HG03442 (cell line): ENCODE data around the gene ATF5.
"Not testable (repeated sequence)": the region's sequence is repeated elsewhere in the genome, so short reads cannot be mapped to it uniquely, and the experiment has no call there.

Experiments used
- ATAC-seq: cut with Tn5 transposase; IDR thresholded peaks from one replicate; pipeline ENCODE4 v1.9.1; 2021; ENCODE audit warnings: mild to moderate bottlenecking, moderate library complexity; ENCODE audit not compliant: unreplicated experiment

The ATF5 gene

DNA sequence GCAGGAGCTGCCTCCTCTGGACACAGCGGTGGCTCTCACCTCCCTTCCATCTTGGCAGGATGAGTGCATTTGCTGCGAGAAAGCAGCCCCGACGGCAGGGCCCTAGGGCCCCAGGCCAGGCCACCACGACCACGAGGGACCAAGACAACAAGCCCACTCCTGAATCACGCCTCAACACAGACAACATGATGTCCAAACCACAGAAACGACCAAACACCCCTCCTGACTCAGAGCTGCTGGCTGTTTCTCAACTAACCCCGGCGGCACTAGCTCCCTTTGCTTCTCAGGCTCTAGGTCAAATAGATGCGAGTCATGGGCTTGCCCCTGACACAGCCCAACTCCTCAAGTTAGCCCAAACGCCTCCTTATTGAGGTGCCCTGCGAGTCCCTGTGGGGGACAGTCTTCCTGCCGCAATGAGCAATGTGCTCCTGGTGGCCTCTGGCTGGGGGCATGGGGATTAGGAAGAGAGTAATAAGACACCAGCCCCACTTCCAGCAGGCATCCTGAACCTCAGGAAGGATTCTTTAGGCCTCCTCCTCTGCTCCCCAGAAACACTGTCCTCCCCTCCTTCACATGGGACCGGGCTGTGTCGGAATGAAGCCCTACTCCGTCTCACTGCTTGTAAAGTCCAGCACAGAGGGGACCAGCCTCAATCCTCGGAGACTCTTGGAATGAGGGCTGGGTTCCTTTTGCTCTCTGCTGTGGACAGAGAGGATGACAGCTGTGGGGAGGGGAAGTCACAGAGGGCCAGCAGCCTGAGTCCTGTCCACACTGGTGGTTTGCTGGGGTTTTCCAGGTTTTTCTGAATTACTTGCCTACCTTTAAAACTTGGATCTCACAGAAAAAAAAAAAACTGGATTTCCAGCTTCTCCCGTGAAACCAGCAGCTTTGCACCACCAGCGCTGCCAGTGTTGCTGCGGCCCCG is 6.9 kb upstream of the ATF5 start:
- no peak for ATAC-seq

DNA sequence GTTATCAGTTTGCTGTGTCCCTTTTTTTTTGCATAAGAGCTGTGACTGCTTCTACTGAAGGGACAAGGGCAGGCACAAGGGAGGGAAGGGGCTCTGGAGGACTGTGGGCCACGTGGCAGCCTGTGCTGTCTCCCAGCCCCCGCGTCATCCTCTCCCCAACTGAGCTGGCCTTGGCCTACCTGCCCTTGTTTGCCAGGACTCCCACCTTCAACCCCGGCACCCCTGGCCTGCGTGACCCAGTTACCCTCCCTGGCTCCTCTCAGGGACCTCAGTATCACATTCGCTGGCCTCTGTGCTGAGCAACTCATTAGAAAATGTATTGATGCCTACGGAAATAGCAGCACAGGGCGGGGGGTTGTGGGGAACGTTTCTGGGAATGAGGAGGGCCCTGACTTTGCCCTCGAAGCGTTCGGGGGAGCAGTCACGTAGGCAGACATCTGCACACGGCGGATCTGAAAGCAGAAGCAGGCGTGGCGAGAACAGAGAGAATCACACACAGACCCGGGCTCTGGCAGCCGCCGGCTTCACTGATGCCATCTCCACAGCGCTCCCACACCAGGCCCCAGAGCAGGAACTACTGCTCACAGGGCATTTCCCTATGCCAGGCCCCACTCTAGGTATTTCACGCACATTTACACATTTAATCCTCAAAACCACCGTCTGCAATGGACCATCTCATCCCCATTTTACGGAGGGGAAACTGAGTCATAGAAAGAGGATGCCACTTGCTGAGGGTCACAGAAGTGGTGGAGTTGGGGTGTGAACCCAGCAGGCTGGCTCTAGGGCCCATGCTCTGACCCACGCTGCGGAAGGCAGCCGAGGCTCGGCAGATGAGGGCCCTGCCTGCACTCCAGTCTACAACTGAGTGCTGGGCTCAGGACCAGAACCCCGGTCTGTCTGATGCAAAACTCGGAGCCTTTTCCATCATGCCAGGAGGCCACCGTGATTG is 5.7 kb upstream of the ATF5 start:
- ATAC-seq = no peak

DNA sequence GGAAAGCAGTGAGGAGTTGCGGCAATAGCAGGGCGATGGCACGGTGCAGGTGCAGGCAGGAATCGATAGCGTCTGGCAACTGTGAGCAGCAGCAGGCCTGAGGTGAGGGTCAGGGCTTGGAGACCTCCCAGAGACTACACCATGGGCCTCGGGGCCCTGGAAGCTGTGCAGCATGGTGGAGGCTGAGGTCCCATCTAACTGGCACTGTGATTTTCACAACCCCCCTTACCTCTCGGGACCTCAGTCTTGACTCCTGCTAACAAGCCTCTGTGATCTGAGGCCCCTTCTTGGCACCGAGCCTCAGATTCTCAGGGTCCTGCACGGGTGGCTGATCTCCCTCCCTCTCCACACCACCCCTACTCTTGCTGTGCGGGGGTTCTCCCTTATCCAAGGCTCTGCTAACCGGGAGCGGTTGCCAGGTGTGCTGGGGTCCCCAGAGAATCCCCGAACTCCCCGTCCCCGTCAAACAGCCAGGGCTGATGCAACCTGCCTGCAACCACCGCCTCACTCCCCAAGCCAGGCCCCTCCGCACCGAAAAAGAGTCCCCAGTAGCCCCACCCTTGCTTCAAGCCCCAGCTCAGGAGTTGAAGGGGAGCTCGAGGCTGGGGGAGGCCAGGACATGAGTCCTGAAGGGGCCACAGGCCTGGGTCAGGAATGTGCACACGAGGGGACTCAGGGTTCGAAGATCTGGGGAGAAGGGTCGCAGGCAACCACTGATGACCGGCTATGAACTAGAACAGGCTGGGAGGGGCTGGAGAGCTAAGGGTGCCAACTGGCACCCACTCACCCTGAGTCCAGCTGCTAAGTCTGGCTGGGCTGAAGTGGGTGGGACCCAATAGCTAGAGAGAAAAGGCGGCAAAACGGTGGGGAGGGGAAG is 4.8 kb upstream of the ATF5 start:
- ATAC-seq = no peak

GRCh38 chr19:49924881-49925210 is 4.2 kb upstream of the ATF5 start:
- ATAC-seq = not testable (repeated sequence)

- no peak for ATAC-seq
Measured at GRCh38 chr19:49925486-49925885, 3.5 kb upstream of the ATF5 start.

DNA sequence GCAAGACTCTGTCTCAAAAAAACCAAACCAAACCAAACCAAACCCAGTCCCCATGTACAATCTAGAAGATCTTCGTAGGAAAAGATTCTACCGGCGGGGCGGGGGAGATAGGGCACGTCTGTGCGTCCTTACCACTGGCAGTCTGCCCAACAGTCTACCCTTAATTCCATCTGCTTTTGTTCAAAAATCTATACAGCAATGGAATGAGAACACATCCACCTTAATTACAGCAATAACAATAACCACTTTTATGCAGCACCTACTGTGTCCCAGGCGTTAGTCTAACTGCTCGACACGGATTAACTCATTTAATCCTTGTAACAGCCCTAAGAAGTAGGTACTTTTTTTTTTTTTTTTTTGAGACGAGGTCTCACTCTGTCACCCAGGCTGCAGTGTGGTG is 2.5 kb upstream of the ATF5 start:
- no peak for ATAC-seq

- no peak for ATAC-seq
Measured at GRCh38 chr19:49927526-49928264, 1.3 kb upstream of the ATF5 start.

GRCh38 chr19:49929611-49930482 is 842 bp downstream of the ATF5 start:
- peak; percentile 66 for ATAC-seq

DNA sequence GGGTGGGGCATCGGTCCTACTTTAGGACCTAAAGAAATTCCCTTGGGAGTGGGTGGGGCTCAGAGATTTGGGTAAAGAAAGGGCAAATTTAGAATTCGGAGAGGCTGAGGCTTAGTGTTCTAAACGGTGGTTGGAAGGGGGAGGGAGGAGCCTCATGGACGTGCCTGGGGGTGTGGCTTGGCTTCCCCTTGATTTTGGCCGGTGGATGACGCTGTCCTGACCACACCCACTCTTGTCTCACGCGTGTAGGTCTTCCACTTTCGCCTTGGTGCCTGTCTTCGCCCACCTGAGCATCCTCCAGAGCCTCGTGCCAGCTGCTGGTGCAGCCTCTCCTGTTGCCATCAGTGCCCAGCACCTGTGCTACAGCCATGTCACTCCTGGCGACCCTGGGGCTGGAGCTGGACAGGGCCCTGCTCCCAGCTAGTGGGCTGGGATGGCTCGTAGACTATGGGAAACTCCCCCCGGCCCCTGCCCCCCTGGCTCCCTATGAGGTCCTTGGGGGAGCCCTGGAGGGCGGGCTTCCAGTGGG is 1.5 kb downstream of the ATF5 start:
- no peak for ATAC-seq

GRCh38 chr19:49931293-49932040 is 2.5 kb downstream of the ATF5 start:
- ATAC-seq = no peak

GRCh38 chr19:49932041-49932451 is 3.0 kb downstream of the ATF5 start:
- ATAC-seq = no peak

GRCh38 chr19:49932731-49933131 is 3.7 kb downstream of the ATF5 start:
- ATAC-seq = no peak

DNA sequence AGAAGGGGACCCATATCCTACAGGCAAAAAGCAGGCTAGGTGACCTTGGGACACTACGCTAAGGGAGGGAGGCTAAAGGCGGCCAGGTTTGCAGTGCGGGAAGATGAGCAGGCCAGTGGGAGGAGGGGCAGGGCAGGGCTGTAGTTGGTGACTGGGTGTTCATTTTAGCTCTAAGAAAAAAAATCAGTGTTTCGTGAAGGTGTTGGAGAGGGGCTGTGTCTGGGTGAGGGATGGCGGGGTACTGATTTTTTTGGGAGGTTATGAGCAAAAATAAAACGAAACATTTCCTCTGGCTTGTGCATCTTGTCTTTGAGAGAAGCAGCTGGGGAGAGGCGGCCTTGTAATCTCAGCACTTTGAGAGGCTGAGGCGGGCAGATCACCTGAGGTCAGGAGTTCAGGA is 4.6 kb downstream of the ATF5 start:
- ATAC-seq = no peak

- ATAC-seq = no peak
Measured at GRCh38 chr19:49936549-49936948, 7.5 kb downstream of the ATF5 start.

DNA sequence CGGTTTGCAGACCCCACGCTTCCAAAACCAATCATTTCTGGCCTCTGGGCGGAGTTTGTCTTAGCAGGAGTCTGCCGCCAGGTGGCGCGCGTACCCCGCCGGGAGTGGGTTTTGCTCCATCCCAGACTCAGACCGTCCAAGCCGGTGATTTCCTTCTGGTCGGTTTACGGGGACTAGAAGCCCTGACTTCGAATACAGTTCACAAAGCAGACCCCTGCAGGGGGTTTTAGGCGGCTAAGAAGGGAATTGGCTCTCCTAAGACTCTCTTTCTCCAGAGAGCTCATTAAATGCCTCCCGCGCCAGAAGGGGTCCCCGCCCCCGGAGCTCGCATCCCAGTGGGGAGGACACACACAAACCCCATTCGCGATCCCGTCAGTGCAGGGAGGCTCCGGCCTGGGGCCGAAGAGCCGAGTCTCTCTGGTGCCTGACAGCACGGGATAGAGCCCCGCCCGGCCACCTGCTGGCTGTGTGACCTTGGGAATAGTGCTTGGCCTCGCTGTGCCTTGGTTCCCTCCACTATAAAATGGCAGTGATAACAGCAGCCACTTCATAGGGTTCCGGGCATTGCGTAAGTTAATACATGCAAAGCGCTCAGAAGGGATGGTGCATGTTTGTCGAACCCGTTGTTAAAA is 8.9 kb downstream of the ATF5 start:
- ATAC-seq = no peak

- no peak for ATAC-seq
Measured at GRCh38 chr19:49938662-49939061, 9.7 kb downstream of the ATF5 start.

GRCh38 chr19:49939721-49940481 is 10.9 kb downstream of the ATF5 start:
- no peak for ATAC-seq
